ENCODE results near the gene NRG2. TPM values are rescaled to one million over a fixed set of nuclear protein-coding genes. Genes with fewer than 3 reads are reported as not detected.

NRG2 gene
- total RNA-seq, 2 experiments from 2014 or later, result 0.11 to 0.14 TPM

DNA sequence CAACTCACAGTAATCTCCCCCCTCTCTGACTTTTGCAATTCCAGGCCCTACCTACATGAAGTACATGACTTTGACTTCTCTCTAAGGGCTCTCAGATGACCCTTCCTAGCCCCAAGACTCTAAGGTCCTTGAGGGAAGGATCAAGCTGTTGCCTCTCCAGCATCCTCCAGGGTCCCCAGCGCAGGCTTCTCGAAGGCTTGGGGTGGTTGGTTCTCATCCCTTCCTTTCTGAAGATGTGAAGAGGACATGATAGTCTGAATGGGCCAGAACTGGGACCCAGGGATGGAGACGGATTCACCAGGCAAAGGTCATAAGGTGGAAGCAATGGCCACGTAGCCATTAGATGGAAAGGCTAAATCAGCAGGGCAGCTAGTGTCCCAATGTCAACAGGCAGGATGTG, 86.8 kb downstream of the NRG2 start:
- H3K4me1 Mint-ChIP-seq, result no peaks in the 10 kb centered on the region
- DNase-seq, result no peak
- intact Hi-C loops (cut with DNase I, micrococcal nuclease), result no loop called here
- H3K4me3 Mint-ChIP-seq, result no peak overlapping the region
- ChIA-PET CTCF (interaction anchor here (0.6 to 5.2 kb wide), 4 partner anchors 13 to 168 kb away, joined by 3 to 45 read pairs (median 5); no protein-coding TSS in a partner anchor), POLR2A (no interaction called here)
- H3K27me3 Mint-ChIP-seq, result no peaks in the 10 kb centered on the region
- H3K9me3 Mint-ChIP-seq (ENCODE audit: low read depth), result no peaks in the 10 kb centered on the region
- no peaks in the 10 kb centered on the region for H3K36me3 Mint-ChIP-seq (ENCODE audit: low read depth)
- no peak for ATAC-seq
- no peak overlapping the region for H3K27ac Mint-ChIP-seq

GRCh38 chr5:139955616-139956273, 87.4 kb downstream of the NRG2 start:
- CTCF ChIA-PET, result interaction anchor here (0.6 to 5.2 kb wide), 4 partner anchors 14 to 168 kb away, joined by 3 to 45 read pairs (median 5); no protein-coding TSS in a partner anchor
- Mint-ChIP-seq H3K4me1 (no peaks in the 10 kb centered on the region), H3K27me3 (peaks cover under 1% of the 10 kb centered on the region), H3K27ac (no peak overlapping the region), H3K36me3 (ENCODE audit: low read depth) (no peaks in the 10 kb centered on the region), H3K9me3 (ENCODE audit: low read depth) (no peaks in the 10 kb centered on the region), H3K4me3 (no peak overlapping the region)
- no peak for DNase-seq
- ATAC-seq, result no peak
- intact Hi-C loops (cut with DNase I, micrococcal nuclease), result no loop called here
- POLR2A ChIA-PET, result no interaction called here

- DNase-seq, result no peak
- Mint-ChIP-seq H3K27me3 (peaks cover 5% of the 10 kb centered on the region), H3K27ac (no peak overlapping the region), H3K4me3 (no peak overlapping the region), H3K4me1 (no peaks in the 10 kb centered on the region), H3K36me3 (ENCODE audit: low read depth) (no peaks in the 10 kb centered on the region), H3K9me3 (ENCODE audit: low read depth) (no peaks in the 10 kb centered on the region)
- ATAC-seq, result no peak
- ChIA-PET POLR2A (no interaction called here), CTCF (interaction anchor here (2.2 to 5.2 kb wide), 2 partner anchors 14 to 23 kb away, joined by 7 to 45 read pairs; no protein-coding TSS in a partner anchor)
- intact Hi-C loops (cut with DNase I, micrococcal nuclease), result no loop called here
These were observed 88.0 kb downstream of the NRG2 start for GRCh38 chr5:139955053-139955605.

- CTCF ChIA-PET, result interaction anchor here (5.2 kb wide), 1 partner anchor 15 kb away, joined by 45 read pairs; no protein-coding TSS in a partner anchor
- no peak for ATAC-seq
- no peaks in the 10 kb centered on the region for H3K36me3 Mint-ChIP-seq (ENCODE audit: low read depth)
These were observed 88.6 kb downstream of the NRG2 start for GRCh38 chr5:139954462-139954861.

DNA sequence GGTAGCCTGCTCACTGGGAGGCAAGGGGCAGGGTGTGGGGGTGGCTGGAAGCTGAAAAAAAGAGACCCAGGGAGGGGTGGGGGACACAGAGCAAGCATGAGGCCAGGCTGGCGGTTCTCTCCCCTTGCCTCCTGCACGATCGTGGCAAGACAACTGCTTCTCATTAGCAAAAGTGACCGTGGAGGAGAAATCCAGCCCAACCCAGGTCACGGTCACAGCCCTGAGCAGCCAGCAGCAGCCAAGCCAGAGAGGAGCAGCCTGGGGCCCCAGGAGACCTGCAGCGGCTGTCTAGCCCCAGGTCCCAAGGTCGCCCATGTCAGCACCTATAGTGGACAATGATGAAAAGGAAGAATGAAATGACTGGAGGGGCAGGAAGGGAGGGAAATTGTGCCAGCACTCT, 89.1 kb downstream of the NRG2 start:
- Mint-ChIP-seq H3K9me3 (ENCODE audit: low read depth) (no peaks in the 10 kb centered on the region), H3K27me3 (peaks cover 9% of the 10 kb centered on the region), H3K27ac (no peak overlapping the region), H3K4me3 (no peak overlapping the region), H3K36me3 (ENCODE audit: low read depth) (no peaks in the 10 kb centered on the region), H3K4me1 (no peaks in the 10 kb centered on the region)
- DNase-seq, result no peak
- POLR2A ChIA-PET, result no interaction called here
- no peak for ATAC-seq
- intact Hi-C loops (cut with DNase I, micrococcal nuclease), result no loop called here
- CTCF ChIA-PET, result no interaction called here

More at GRCh38 chr5:139954462-139954861, 88.6 kb downstream of the NRG2 start:
- Mint-ChIP-seq H3K27ac (no peak overlapping the region), H3K9me3 (ENCODE audit: low read depth) (no peaks in the 10 kb centered on the region), H3K4me3 (no peak overlapping the region), H3K27me3 (peaks cover 8% of the 10 kb centered on the region), H3K4me1 (no peaks in the 10 kb centered on the region)
- POLR2A ChIA-PET, result no interaction called here
- DNase-seq, result no peak
- intact Hi-C loops (cut with DNase I, micrococcal nuclease), result no loop called here

- Mint-ChIP-seq H3K4me3 (no peak overlapping the region), H3K27ac (no peak overlapping the region), H3K4me1 (no peaks in the 10 kb centered on the region), H3K9me3 (ENCODE audit: low read depth) (no peaks in the 10 kb centered on the region), H3K27me3 (peaks cover 18% of the 10 kb centered on the region), H3K36me3 (ENCODE audit: low read depth) (no peaks in the 10 kb centered on the region)
- DNase-seq, result no peak
- ChIA-PET POLR2A (no interaction called here), CTCF (no interaction called here)
- intact Hi-C loops (cut with DNase I, micrococcal nuclease), result no loop called here
- ATAC-seq, result no peak
These were observed 90.5 kb downstream of the NRG2 start for GRCh38 chr5:139952574-139952973.

- Mint-ChIP-seq H3K4me1 (no peaks in the 10 kb centered on the region), H3K4me3 (no peak overlapping the region)
These were observed 91.1 kb downstream of the NRG2 start for GRCh38 chr5:139951983-139952382.

DNA sequence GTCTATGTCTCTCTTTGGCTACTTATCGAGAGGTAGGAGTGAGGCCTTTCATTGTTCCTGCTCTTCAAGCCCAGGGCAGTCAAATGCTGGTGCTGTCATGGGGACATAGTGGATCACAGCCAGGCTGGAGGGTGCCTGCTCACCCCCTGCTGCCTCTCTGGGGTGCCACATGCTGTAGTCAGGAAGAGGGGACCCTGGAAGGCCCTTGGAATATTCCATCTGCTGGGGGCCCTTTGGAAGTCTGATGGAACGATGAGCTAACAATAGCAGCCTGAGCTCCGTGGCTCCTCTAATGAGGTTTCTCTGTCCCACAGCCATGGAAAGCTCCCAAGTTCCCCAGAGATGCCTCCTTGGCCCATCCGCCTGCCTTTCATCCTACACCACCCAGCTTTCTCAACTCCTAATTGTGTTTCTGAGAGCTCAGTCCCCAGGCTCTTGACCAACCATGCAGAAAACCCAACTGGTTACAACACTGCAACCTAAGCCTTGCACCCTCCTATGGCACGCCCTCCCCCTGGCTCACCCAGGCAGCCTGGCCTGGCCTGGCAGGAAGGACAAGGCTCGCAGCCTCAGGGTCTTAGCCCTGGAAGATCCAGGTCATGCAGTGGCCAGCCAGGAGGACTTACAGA, 91.7 kb downstream of the NRG2 start:
- ChIA-PET CTCF (interaction anchor here (1.1 kb wide), 1 partner anchor 17 kb away, joined by 3 read pairs; no protein-coding TSS in a partner anchor), POLR2A (interaction anchor here (0.6 kb wide), 1 partner anchor 697 kb away, joined by 3 read pairs; no protein-coding TSS in a partner anchor)
- Mint-ChIP-seq H3K27ac (no peak overlapping the region), H3K4me3 (no peak overlapping the region), H3K27me3 (peaks cover 20% of the 10 kb centered on the region), H3K9me3 (ENCODE audit: low read depth) (no peaks in the 10 kb centered on the region), H3K36me3 (ENCODE audit: low read depth) (no peaks in the 10 kb centered on the region), H3K4me1 (no peaks in the 10 kb centered on the region)
- DNase-seq (no peak), ATAC-seq (no peak)
- intact Hi-C loops (cut with DNase I, micrococcal nuclease), result no loop called here

More at GRCh38 chr5:139951983-139952382, 91.1 kb downstream of the NRG2 start:
- no peaks in the 10 kb centered on the region for H3K9me3 Mint-ChIP-seq (ENCODE audit: low read depth)
- ATAC-seq, result no peak
- H3K27me3 Mint-ChIP-seq, result peaks cover 18% of the 10 kb centered on the region
- POLR2A ChIA-PET, result interaction anchor here (0.6 kb wide), 1 partner anchor 696 kb away, joined by 3 read pairs; no protein-coding TSS in a partner anchor
- CTCF ChIA-PET, result interaction anchor here (1.1 kb wide), 1 partner anchor 17 kb away, joined by 3 read pairs; no protein-coding TSS in a partner anchor
- no peaks in the 10 kb centered on the region for H3K36me3 Mint-ChIP-seq (ENCODE audit: low read depth)
- intact Hi-C loops (cut with DNase I, micrococcal nuclease), result no loop called here
- no peak overlapping the region for H3K27ac Mint-ChIP-seq
- no peak for DNase-seq

GRCh38 chr5:139950436-139950835, 92.7 kb downstream of the NRG2 start:
- CTCF ChIA-PET, result interaction anchor here (0.7 to 1.9 kb wide), 4 partner anchors 18 to 1206 kb away, joined by 3 to 18 read pairs (median 3); no protein-coding TSS in a partner anchor
- no peaks in the 10 kb centered on the region for H3K4me1 Mint-ChIP-seq
- H3K27me3 Mint-ChIP-seq, result peaks cover 26% of the 10 kb centered on the region
- intact Hi-C loops (cut with DNase I, micrococcal nuclease), result no loop called here
- no peak overlapping the region for H3K4me3 Mint-ChIP-seq
- ATAC-seq (no peak), DNase-seq (no peak)
- H3K9me3 Mint-ChIP-seq (ENCODE audit: low read depth), result no peaks in the 10 kb centered on the region
- POLR2A ChIA-PET, result no interaction called here
- no peaks in the 10 kb centered on the region for H3K36me3 Mint-ChIP-seq (ENCODE audit: low read depth)
- H3K27ac Mint-ChIP-seq, result no peak overlapping the region

DNA sequence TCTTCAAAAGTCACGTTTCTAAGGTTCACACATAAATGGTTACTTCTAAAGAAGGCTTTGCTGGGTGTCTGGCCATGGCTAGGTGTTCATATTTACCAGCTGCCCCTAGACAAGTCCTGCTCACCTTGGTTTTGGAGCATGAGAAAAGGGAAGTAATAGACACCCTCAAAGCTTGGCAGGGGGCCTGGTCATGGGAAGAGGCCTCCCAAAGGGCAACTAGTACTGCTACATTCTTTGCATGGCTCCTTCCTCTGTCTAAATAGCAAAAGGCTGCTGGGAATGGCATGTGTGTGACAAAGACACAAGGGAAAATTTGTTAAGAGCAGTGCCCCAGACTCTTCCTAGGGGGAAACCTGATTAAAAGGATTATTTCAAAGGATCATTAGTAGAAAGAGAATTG, 93.4 kb downstream of the NRG2 start:
- ATAC-seq (no peak), DNase-seq (no peak)
- no peaks in the 10 kb centered on the region for H3K4me1 Mint-ChIP-seq
- no peaks in the 10 kb centered on the region for H3K9me3 Mint-ChIP-seq (ENCODE audit: low read depth)
- intact Hi-C loops (cut with DNase I, micrococcal nuclease), result no loop called here
- CTCF ChIA-PET, result interaction anchor here (0.9 to 1.9 kb wide), 3 partner anchors 19 to 162 kb away, joined by 3 to 18 read pairs (median 3); no protein-coding TSS in a partner anchor
- POLR2A ChIA-PET, result no interaction called here
- no peak overlapping the region for H3K27ac Mint-ChIP-seq
- peaks cover 33% of the 10 kb centered on the region for H3K27me3 Mint-ChIP-seq
- no peaks in the 10 kb centered on the region for H3K36me3 Mint-ChIP-seq (ENCODE audit: low read depth)
- no peak overlapping the region for H3K4me3 Mint-ChIP-seq

- Mint-ChIP-seq H3K27ac (no peak overlapping the region), H3K36me3 (ENCODE audit: low read depth) (no peaks in the 10 kb centered on the region), H3K4me1 (no peaks in the 10 kb centered on the region)
These were observed 95.4 kb downstream of the NRG2 start for GRCh38 chr5:139947727-139948126.

More at GRCh38 chr5:139947727-139948126, 95.4 kb downstream of the NRG2 start:
- DNase-seq (no peak), ATAC-seq (no peak)
- ChIA-PET POLR2A (no interaction called here), CTCF (interaction anchor here (1.0 kb wide), 1 partner anchor 21 kb away, joined by 3 read pairs; no protein-coding TSS in a partner anchor)
- Mint-ChIP-seq H3K9me3 (ENCODE audit: low read depth) (no peaks in the 10 kb centered on the region), H3K27me3 (peaks cover 39% of the 10 kb centered on the region), H3K4me3 (no peak overlapping the region)
- intact Hi-C loops (cut with DNase I, micrococcal nuclease), result no loop called here
